K562 (cell line): Measurements from ENCODE around the gene SULT2B1. TPM values are rescaled to one million over a fixed set of nuclear protein-coding genes. Genes with fewer than 3 reads are reported as not detected.

ENCODE experiments used
- ATAC-seq: fragments of 200-7000 bp; cut with Tn5 transposase; 3 replicates; pipeline ENCODE4 v1.9.1; 2020; ENCODE audit warnings: moderate library complexity
- BruUV-seq: library from RNA; stranded (reverse); fragments of 400-500 nt; replicated peaks from 2 replicates; lab custom pipeline; 2021; lab: Mats Ljungman, UMichigan
- CTCF ChIA-PET: fragments of 300-600 bp; formaldehyde crosslinking; extraction: SDS; loops from one replicate; lab custom pipeline; 2021; ENCODE audit warnings: low intra/inter-chr PET ratio; lab: Yijun Ruan, JAX
- POLR2A ChIA-PET: fragments of 300-600, 350-650 bp; sonication (Branson Sonifier 250); formaldehyde crosslinking; extraction: SDS; loops from one replicate; lab custom pipeline; 2021; ENCODE audit warnings: antibody characterized with exemption, inconsistent platforms; lab: Yijun Ruan, JAX
- DNase-seq, 4 experiments: peaks; one replicate each; pipeline versions ENCODE4 v3.0.0 to v3.0.0-alpha.2; 2011 to 2018; ENCODE audit warnings: low spot score in 3 of 4, mixed read lengths in 3 of 4; ENCODE audit errors: extremely low read depth in 1 of 4
- FAIRE-seq: peaks from 2 replicates; lab custom pipeline; 2011; peaks lifted over from hg19 to GRCh38; lab: Jason Lieb, UNC
- H2AFZ ChIP-seq: 2 replicates; pipeline ENCODE4 v1.6.0; 2011; ENCODE audit warnings: low read depth, low read length, control low read depth, inconsistent platforms
- H3K27ac ChIP-seq: fragments of 200-600 bp; 3 replicates; pipeline ENCODE4 v1.8.0; 2011; ENCODE audit warnings: low read depth, mild to moderate bottlenecking, control low read depth, inconsistent platforms, low read length, moderate library complexity, mixed read lengths; ENCODE audit errors: extremely low read depth
- H3K27me3 ChIP-seq, 2 experiments: fragments of 300-600 bp in 1 of 2; 2 replicates in 1 of 2; 3 replicates in 1 of 2; pipeline versions ENCODE4 v1.6.0 to v1.8.0; 2011; ENCODE audit warnings: inconsistent platforms in 2 of 2, low read length in 2 of 2, mild to moderate bottlenecking in 1 of 2, mixed read lengths in 1 of 2, moderate library complexity in 1 of 2; ENCODE audit not compliant: control insufficient read depth in 2 of 2, insufficient read depth in 2 of 2
- H3K36me3 ChIP-seq: fragments of 300-600 bp; 3 replicates; pipeline ENCODE4 v1.8.0; 2011; ENCODE audit warnings: mild to moderate bottlenecking, low read length, inconsistent platforms; ENCODE audit not compliant: control insufficient read depth, insufficient read depth
- H3K4me1 ChIP-seq, 2 experiments: fragments of 200-600 bp in 1 of 2; replicated peaks in 1 of 2; 2 replicates in 1 of 2; 3 replicates in 1 of 2; pipeline versions ENCODE4 v1.5.1 to v1.8.0; 2011; ENCODE audit warnings: inconsistent platforms in 2 of 2, low read length in 2 of 2, mild to moderate bottlenecking in 1 of 2, mixed read lengths in 1 of 2, moderate library complexity in 1 of 2; ENCODE audit not compliant: control insufficient read depth in 2 of 2, insufficient read depth in 2 of 2
- H3K4me2 ChIP-seq: 2 replicates; pipeline ENCODE4 v1.6.1; 2011; ENCODE audit warnings: low read length, control low read depth, inconsistent platforms, mixed read lengths; ENCODE audit not compliant: insufficient read depth
- H3K4me3 ChIP-seq: fragments of 200-600 bp; sonication (generic), shearing (Covaris generic); 2 replicates; pipeline ENCODE4 v1.5.1; 2016; ENCODE audit warnings: control low read depth, inconsistent platforms
- H3K79me2 ChIP-seq: fragments of 200-600 bp; 3 replicates; pipeline ENCODE4 v1.8.0; 2011; ENCODE audit warnings: low read length, inconsistent platforms; ENCODE audit not compliant: control insufficient read depth, insufficient read depth
- H3K9ac ChIP-seq, 2 experiments: 2 replicates each; pipeline versions ENCODE4 v1.6.0 to v1.6.1; 2011; ENCODE audit warnings: low read depth in 2 of 2, low read length in 2 of 2, control low read depth in 1 of 2, inconsistent platforms in 1 of 2, mild to moderate bottlenecking in 1 of 2, mixed read lengths in 1 of 2; ENCODE audit not compliant: insufficient read depth in 1 of 2
- H3K9me1 ChIP-seq: one replicate; pipeline ENCODE4 v1.6.0; 2011; ENCODE audit warnings: inconsistent platforms, mild to moderate bottlenecking, low read length, moderate library complexity; ENCODE audit not compliant: control insufficient read depth, insufficient read depth
- H3K9me3 ChIP-seq: replicated peaks from 2 replicates; pipeline ENCODE4 v1.5.1; 2011; ENCODE audit warnings: low read depth, low read length, inconsistent platforms; ENCODE audit not compliant: control insufficient read depth, insufficient read depth
- H4K20me1 ChIP-seq: replicated peaks from 2 replicates; pipeline ENCODE4 v1.6.1; 2011; ENCODE audit warnings: low read length, inconsistent platforms, mixed read lengths; ENCODE audit not compliant: control insufficient read depth, insufficient read depth
- DPF2 ChIP-seq: fragments of 450-650 bp; IDR thresholded peaks from 2 replicates; pipeline ENCODE4 v1.6.1; 2016
- ETS2 ChIP-seq: IDR thresholded peaks from 2 replicates; pipeline ENCODE4 v1.6.1; 2016; ENCODE audit warnings: borderline replicate concordance, missing genetic modification characterization, mild to moderate bottlenecking, moderate library complexity, missing compliant biosample characterization; ENCODE audit not compliant: poor library complexity, severe bottlenecking
- FOS ChIP-seq: IDR thresholded peaks from 3 replicates; pipeline ENCODE4 v1.6.1; 2011; ENCODE audit not compliant: insufficient read length; ENCODE audit errors: extremely low read depth
- FOSL1 ChIP-seq: fragments of 200-800 bp; sonication (Bioruptor generic); conservative IDR thresholded peaks from 2 replicates; pipeline ENCODE4 v1.6.1; 2016; ENCODE audit warnings: missing genetic modification characterization, missing compliant biosample characterization
- FOXK2 ChIP-seq, 2 experiments: fragments of 450-650 bp; IDR thresholded peaks in 1 of 2; conservative IDR thresholded peaks in 1 of 2; 2 replicates each; pipeline ENCODE4 v1.6.1; 2016; ENCODE audit warnings: low read depth in 2 of 2, mild to moderate bottlenecking in 1 of 2
- HDAC2 ChIP-seq: fragments of 450-650 bp; IDR thresholded peaks from 2 replicates; pipeline ENCODE4 v1.6.1; 2016; ENCODE audit warnings: mild to moderate bottlenecking
- HDAC3 ChIP-seq: fragments of 450-650 bp; IDR thresholded peaks from 2 replicates; pipeline ENCODE4 v1.6.1; 2018; ENCODE audit warnings: borderline replicate concordance, mild to moderate bottlenecking, moderate library complexity; ENCODE audit not compliant: partially characterized antibody
- HOXB6 ChIP-seq: fragments of 250-450 bp; sonication (Bioruptor Pico); IDR thresholded peaks from 2 replicates; pipeline ENCODE4 v1.5.1; 2022; ENCODE audit warnings: mild to moderate bottlenecking, borderline replicate concordance
- JUND ChIP-seq, 2 experiments: IDR thresholded peaks; 2 replicates in 1 of 2; 3 replicates in 1 of 2; pipeline ENCODE4 v1.6.1; 2011; ENCODE audit warnings: borderline replicate concordance in 2 of 2, low read depth in 2 of 2, low read length in 2 of 2, improper control_type of control experiment in 1 of 2, missing biosample characterization in 1 of 2, missing genetic modification characterization in 1 of 2, missing genetic modification reagents in 1 of 2
- MYNN ChIP-seq, 2 experiments: sonication (generic); formaldehyde crosslinking in 1 of 2; IDR thresholded peaks; 2 replicates each; pipeline versions ENCODE4 v1.5.0 to v1.6.1; 2016 to 2020; ENCODE audit warnings: antibody characterized with exemption in 1 of 2, missing genetic modification reagents in 1 of 2
- NCOA1 ChIP-seq: fragments of 450-650 bp; IDR thresholded peaks from 2 replicates; pipeline ENCODE4 v1.6.1; 2016; ENCODE audit warnings: low read depth
- NFIC ChIP-seq: fragments of 450-650 bp; IDR thresholded peaks from 2 replicates; pipeline ENCODE4 v1.6.1; 2017; ENCODE audit warnings: mild to moderate bottlenecking, inconsistent platforms
- PKNOX1 ChIP-seq: fragments of 450-650 bp; IDR thresholded peaks from 2 replicates; pipeline ENCODE4 v1.6.1; 2016
- RBFOX2 ChIP-seq: fragments of 200-400 bp; formaldehyde crosslinking; IDR thresholded peaks from 2 replicates; pipeline ENCODE4 v1.6.1; 2017; ENCODE audit warnings: low read depth, mild to moderate bottlenecking, low read length, moderate library complexity
- RCOR1 ChIP-seq, 2 experiments: IDR thresholded peaks; 2 replicates each; pipeline ENCODE4 v1.6.1; 2012; ENCODE audit warnings: low read depth in 2 of 2, low read length in 2 of 2, borderline replicate concordance in 1 of 2, improper control_type of control experiment in 1 of 2
- SMAD3 ChIP-seq: fragments of 450-650 bp; formaldehyde crosslinking; conservative IDR thresholded peaks from 2 replicates; pipeline ENCODE4 v1.4.0; 2020; ENCODE audit warnings: mild to moderate bottlenecking
- SMARCA4 ChIP-seq: fragments of 450-650 bp; IDR thresholded peaks from 2 replicates; pipeline ENCODE4 v1.6.1; 2016
- WHSC1 ChIP-seq: IDR thresholded peaks from one replicate; pipeline ENCODE4 v1.6.1; 2012; ENCODE audit warnings: low read length, control low read depth, inconsistent platforms
- ZBTB2 ChIP-seq: fragments of 450-650 bp; IDR thresholded peaks from 2 replicates; pipeline ENCODE4 v1.6.1; 2016; ENCODE audit warnings: antibody characterized with exemption
- ZFP30 ChIP-seq: fragments of 250-450 bp; sonication (Bioruptor Pico); IDR thresholded peaks from 2 replicates; pipeline ENCODE4 v1.8.0; 2022; ENCODE audit warnings: moderate library complexity, mild to moderate bottlenecking, inconsistent platforms, borderline replicate concordance
- ZNF830 ChIP-seq: fragments of 250-450 bp; sonication (Bioruptor Pico); IDR thresholded peaks from 2 replicates; pipeline ENCODE4 v1.5.0; 2021; ENCODE audit warnings: mild to moderate bottlenecking
- WGBS: fragments of 100-300 bp; shearing (Covaris generic); methylation state at CpG from one replicate; pipeline ENCODE4 v1.1.6; 2016; ENCODE audit warnings: low coverage, mixed read lengths; ENCODE audit not compliant: insufficient coverage; ENCODE audit errors: missing lambda C conversion rate; 5-methylcytosine and 5-hydroxymethylcytosine counted together
- in situ Hi-C: fragments of 300-500 bp; cut with MboI; formaldehyde crosslinking; loops from 4 replicates; pipeline ENCODE4 v1.15.0; 2018; ENCODE audit warnings: inconsistent platforms, mixed read lengths
- intact Hi-C: fragments of 100-400 bp; cut with micrococcal nuclease; formaldehyde crosslinking; loops from 2 replicates; pipeline ENCODE4 v1.14.2; 2022
- polyA plus RNA-seq, 8 experiments: library from polyadenylated mRNA; depleted of rRNA in 4 of 8; stranded (reverse) in 5 of 8; unstranded in 3 of 8; fragments of >200 nt; fragmentation: Nextera tagmentation in 2 of 8; fragmentation: Illumina TruSeq in 1 of 8; extraction: Ambion mirVana in 2 of 8; extraction: Trizol in 1 of 8; gene quantifications; 2 replicates each; pipeline versions ENCODE4 v1.2.1 to v1.2.3, GENCODE V29; 2011 to 2014; ENCODE audit warnings: inconsistent platforms in 1 of 8, missing spikeins in 1 of 8
- total RNA-seq, 7 experiments: library from RNA; depleted of rRNA in 6 of 7; stranded (reverse); fragments of >200 nt in 6 of 7; fragmentation: Illumina TruSeq in 2 of 7; extraction: Trizol in 2 of 7; gene quantifications; 2 replicates each; pipeline versions ENCODE4 v1.2.1 to v1.2.3, GENCODE V29; 2011 to 2021; ENCODE audit warnings: low replicate concordance in 1 of 7

The SULT2B1 gene
- total and polyA plus RNA-seq, 9 of the 15 experiments (the other 6 are each of a cell fraction or from before 2014, with no cell fraction given) = 0.09 to 0.62 (median 0.22) TPM; not detected in 2

- peak overlapping the region; percentile 57 for H3K4me2 ChIP-seq
- DNase-seq = peak; percentile 52 to 62 (median 58)
- H3K9me1 ChIP-seq = no peaks in the 10 kb centered on the region
- ATAC-seq = peak; percentile 76
- H3K9me3 ChIP-seq = no peaks in the 10 kb centered on the region
- POLR2A ChIA-PET = interaction anchor here (0.5 to 1.4 kb wide), 4 partner anchors 16 to 756 kb away, joined by 3 to 5 read pairs (median 3); no protein-coding TSS in a partner anchor
- no peaks in the 10 kb centered on the region for H3K79me2 ChIP-seq
- H3K9ac ChIP-seq = peak overlapping the region; percentile 5 to 93; a peak in 3 of 4 replicates
- H3K36me3 ChIP-seq = no peaks in the 10 kb centered on the region
- no peak overlapping the region for H3K4me3 ChIP-seq
- CTCF ChIA-PET = no interaction called here
- in situ Hi-C loops = no loop called here
- no TSS peak for BruUV-seq
- WGBS = 6% methylated on average over 19 of the region's 19 CpGs
- intact Hi-C loops = no loop called here
- FAIRE-seq = peak; percentile 46
- no peak overlapping the region; the same call in 2 of the 3 replicates for H3K27ac ChIP-seq
- no peaks in the 10 kb centered on the region for H4K20me1 ChIP-seq
- H3K4me1 ChIP-seq = peaks cover 16 to 19% of the 10 kb centered on the region in 2 experiments; a peak in 4 of 5 replicates
- peak overlapping the region; percentile 80; the same call in 1 of the 2 replicates for H2AFZ ChIP-seq
- H3K27me3 ChIP-seq = no peaks in the 10 kb centered on the region
- TF ChIP-seq ZBTB2 (peak; percentile 36; the same call in 1 of the 2 replicates), SMARCA4 (peak; percentile 81), ZFP30 (CRISPR knock-in tag) (no peak), FOXK2 (conservative IDR thresholded peaks at IDR 0.05 in 1 of 2, IDR thresholded peaks at IDR 0.05 in 1 of 2; ENCODE audit: low read depth in 2 of 2) (no peak), HDAC3 (no peak), PKNOX1 (0 out of 2 replicates have a peak, but pooled peaks have one; percentile 5), ETS2 (tag) (no peak), NFIC (0 out of 2 replicates have a peak, but pooled peaks have one; percentile 30), NCOA1 (0 out of 2 replicates have a peak, but pooled peaks have one; percentile 14), SMAD3 (CRISPR knock-in tag) (no peak), JUND (IDR thresholded peaks at IDR 0.05; ENCODE audit: borderline replicate concordance, low read depth, low read length) (peak; percentile 95), JUND (tag; IDR thresholded peaks at IDR 0.05; ENCODE audit: borderline replicate concordance, low read depth, low read length) (peak; percentile 95; the same call in 2 of the 3 replicates), HDAC2 (peak; percentile 51; the same call in 1 of the 2 replicates), ZNF830 (no peak), RBFOX2 (peak; percentile 46; the same call in 1 of the 2 replicates), WHSC1 (no peak), DPF2 (peak; percentile 86), FOS (peak; percentile 57), MYNN (IDR thresholded peaks at IDR 0.05) (peak; percentile 59; the same call in 1 of the 2 replicates), MYNN (CRISPR knock-in tag; IDR thresholded peaks at IDR 0.05) (no peak), FOSL1 (tag) (peak; percentile 94), RCOR1 (IDR thresholded peaks at IDR 0.05; ENCODE audit: borderline replicate concordance in 1 of 2, low read depth in 2 of 2, low read length in 2 of 2) (peak in 1 of 2 experiments; percentile 9; a peak in 1 of 4 replicates), HOXB6 (CRISPR knock-in tag) (no peak)
Observed at GRCh38 chr19:48568345-48568886, 16.4 kb downstream of the SULT2B1 start.
